ENCODE data around the gene SYT1. TPM values are rescaled to one million over a fixed set of nuclear protein-coding genes. Genes with fewer than 3 reads are reported as not detected.

The SYT1 gene
- total RNA-seq, 1 donor from 2014 or later, result 0.37 TPM

- no peak for TF ChIP-seq CTCF (IDR thresholded peaks at IDR 0.05)
- Mint-ChIP-seq H3K9me3 (ENCODE audit: low read depth) (no peaks in the 10 kb centered on the region), H3K4me1 (ENCODE audit: low read depth) (no peaks in the 10 kb centered on the region), H3K36me3 (ENCODE audit: low read depth) (no peaks in the 10 kb centered on the region), H3K27ac (ENCODE audit: unreplicated experiment) (no peak overlapping the region), H3K4me3 (ENCODE audit: unreplicated experiment) (no peak overlapping the region), H3K27me3 (ENCODE audit: low read depth) (peaks cover 26% of the 10 kb centered on the region)
- DNase-seq (ENCODE audit: low spot score), result no peak
Measured at GRCh38 chr12:78878866-78879265, 14.3 kb downstream of the SYT1 start.

- Mint-ChIP-seq H3K9me3 (ENCODE audit: low read depth) (no peaks in the 10 kb centered on the region), H3K4me1 (ENCODE audit: low read depth) (no peaks in the 10 kb centered on the region), H3K27ac (ENCODE audit: unreplicated experiment) (no peak overlapping the region), H3K36me3 (ENCODE audit: low read depth) (no peaks in the 10 kb centered on the region), H3K4me3 (ENCODE audit: unreplicated experiment) (no peak overlapping the region), H3K27me3 (ENCODE audit: low read depth) (peaks cover 19% of the 10 kb centered on the region)
- TF ChIP-seq CTCF (IDR thresholded peaks at IDR 0.05), result no peak
- no peak for DNase-seq (ENCODE audit: low spot score)
Measured at GRCh38 chr12:78880078-78880477, 15.5 kb downstream of the SYT1 start.

GRCh38 chr12:78881685-78882084, 17.1 kb downstream of the SYT1 start:
- H3K9me3 Mint-ChIP-seq (ENCODE audit: low read depth), result no peaks in the 10 kb centered on the region
- H3K4me3 Mint-ChIP-seq (ENCODE audit: unreplicated experiment), result no peak overlapping the region
- no peak for TF ChIP-seq CTCF (IDR thresholded peaks at IDR 0.05)
- H3K27me3 Mint-ChIP-seq (ENCODE audit: low read depth), result peaks cover 19% of the 10 kb centered on the region
- no peak overlapping the region for H3K27ac Mint-ChIP-seq (ENCODE audit: unreplicated experiment)
- DNase-seq (ENCODE audit: low spot score), result no peak
- no peaks in the 10 kb centered on the region for H3K36me3 Mint-ChIP-seq (ENCODE audit: low read depth)
- H3K4me1 Mint-ChIP-seq (ENCODE audit: low read depth), result no peaks in the 10 kb centered on the region

- H3K27ac Mint-ChIP-seq (ENCODE audit: unreplicated experiment), result no peak overlapping the region
Measured at GRCh38 chr12:78885466-78885865, 20.9 kb downstream of the SYT1 start.

GRCh38 chr12:78886719-78887407, 22.3 kb downstream of the SYT1 start:
- no peak overlapping the region for H3K4me3 Mint-ChIP-seq (ENCODE audit: unreplicated experiment)
- no peak for DNase-seq (ENCODE audit: low spot score)
- peaks cover 5% of the 10 kb centered on the region for H3K4me1 Mint-ChIP-seq (ENCODE audit: low read depth)
- H3K36me3 Mint-ChIP-seq (ENCODE audit: low read depth), result no peaks in the 10 kb centered on the region
- peak overlapping the region; percentile 80 for H3K27ac Mint-ChIP-seq (ENCODE audit: unreplicated experiment)
- no peak for TF ChIP-seq CTCF (IDR thresholded peaks at IDR 0.05)
- peaks cover 3% of the 10 kb centered on the region for H3K9me3 Mint-ChIP-seq (ENCODE audit: low read depth)
- H3K27me3 Mint-ChIP-seq (ENCODE audit: low read depth), result peaks cover 13% of the 10 kb centered on the region

More at GRCh38 chr12:78885466-78885865, 20.9 kb downstream of the SYT1 start:
- H3K27me3 Mint-ChIP-seq (ENCODE audit: low read depth), result peaks cover 8% of the 10 kb centered on the region
- TF ChIP-seq CTCF (IDR thresholded peaks at IDR 0.05), result no peak
- no peaks in the 10 kb centered on the region for H3K36me3 Mint-ChIP-seq (ENCODE audit: low read depth)
- H3K9me3 Mint-ChIP-seq (ENCODE audit: low read depth), result peaks cover 3% of the 10 kb centered on the region
- no peak overlapping the region for H3K4me3 Mint-ChIP-seq (ENCODE audit: unreplicated experiment)
- DNase-seq (ENCODE audit: low spot score), result no peak
- peaks cover 5% of the 10 kb centered on the region for H3K4me1 Mint-ChIP-seq (ENCODE audit: low read depth)
